HCT116 (cell line): Measurements from ENCODE around the gene TMEM130. TPM values are rescaled to one million over a fixed set of nuclear protein-coding genes. Genes with fewer than 3 reads are reported as not detected.

Experiments
- ATAC-seq: fragments of 200-7000 bp; cut with Tn5 transposase; 2 replicates; pipeline ENCODE4 v1.9.1; 2020; ENCODE audit warnings: mild to moderate bottlenecking, moderate library complexity
- BruUV-seq: library from RNA; stranded (reverse); fragments of 400-500 nt; replicated peaks from 2 replicates; lab custom pipeline; 2021; lab: Mats Ljungman, UMichigan
- CTCF ChIA-PET: fragments of 300-600 bp; sonication (Branson Sonifier 250); formaldehyde crosslinking; loops from one replicate; lab custom pipeline; 2021; ENCODE audit warnings: antibody characterized with exemption; lab: Charles Lee
- POLR2A ChIA-PET: fragments of 300-600, 350-600 bp; sonication (Branson Sonifier 250); formaldehyde crosslinking; loops from one replicate; lab custom pipeline; 2021; ENCODE audit warnings: antibody characterized with exemption; lab: Charles Lee
- RAD21 ChIA-PET, 2 experiments: fragments of 300-600 bp; sonication (Branson Sonifier 250); formaldehyde crosslinking; loops; one replicate each; lab custom pipeline; 2023; ENCODE audit warnings: low total read pairs in 2 of 2; ENCODE audit not compliant: uncharacterized antibody in 2 of 2, unreplicated experiment in 2 of 2, low non-redundant PET in 1 of 2; lab: Charles Lee
- DNase-seq: peaks from one replicate; pipeline ENCODE4 v3.0.0-alpha.2; 2010; ENCODE audit warnings: low read depth, low spot score
- H2AFZ ChIP-seq: fragments of 200-600 bp; shearing (Covaris generic), sonication (generic); 2 replicates; pipeline ENCODE4 v1.6.1; 2017; ENCODE audit warnings: low read depth, mixed run types, mixed read lengths, antibody characterized with exemption, low read length; ENCODE audit not compliant: poor library complexity, severe bottlenecking
- H3K27ac ChIP-seq: 2 replicates; pipeline ENCODE4 v1.5.1; 2012; ENCODE audit warnings: low read depth, low read length
- H3K27me3 ChIP-seq: fragments of 200-600 bp; sonication (generic); 2 replicates; pipeline ENCODE4 v1.6.1; 2016; ENCODE audit warnings: mixed run types, low read length, mixed read lengths; ENCODE audit not compliant: insufficient read depth
- H3K36me3 ChIP-seq, 2 experiments: fragments of 200-500 bp in 1 of 2; fragments of 200-600 bp in 1 of 2; sonication (Bioruptor generic) in 1 of 2; sonication (generic) in 1 of 2; 2 replicates each; pipeline versions ENCODE4 v1.5.1 to v1.6.1; 2014 to 2016; ENCODE audit warnings: low read length in 2 of 2, inconsistent platforms in 1 of 2, mixed read lengths in 1 of 2, mixed run types in 1 of 2; ENCODE audit not compliant: insufficient read depth in 2 of 2, control insufficient read depth in 1 of 2
- H3K4me1 ChIP-seq, 2 experiments: fragments of 200-600 bp in 1 of 2; sonication (generic) in 1 of 2; 2 replicates each; pipeline versions ENCODE4 v1.5.1 to v1.6.1; 2012 to 2017; ENCODE audit warnings: low read length in 2 of 2, inconsistent platforms in 1 of 2, mild to moderate bottlenecking in 1 of 2, mixed read lengths in 1 of 2, mixed run types in 1 of 2, moderate library complexity in 1 of 2; ENCODE audit not compliant: insufficient read depth in 2 of 2, control insufficient read depth in 1 of 2
- H3K4me2 ChIP-seq: fragments of 200-600 bp; sonication (generic); 2 replicates; pipeline ENCODE4 v1.6.1; 2017; ENCODE audit warnings: mixed run types, low read length, mixed read lengths
- H3K4me3 ChIP-seq, 2 experiments: fragments of 200-600 bp in 1 of 2; sonication (generic) in 1 of 2; replicated peaks in 1 of 2; 2 replicates each; pipeline ENCODE4 v1.5.1; 2011 to 2016; ENCODE audit warnings: low read length in 2 of 2, control low read depth in 1 of 2, low read depth in 1 of 2, mild to moderate bottlenecking in 1 of 2, mixed read lengths in 1 of 2, mixed run types in 1 of 2
- H3K79me2 ChIP-seq: fragments of 200-600 bp; sonication (generic); 2 replicates; pipeline ENCODE4 v1.6.1; 2017; ENCODE audit warnings: mild to moderate bottlenecking, mixed run types, low read length, moderate library complexity, mixed read lengths; ENCODE audit not compliant: insufficient read depth
- H3K9ac ChIP-seq: fragments of 200-600 bp; sonication (generic); 2 replicates; pipeline ENCODE4 v1.6.1; 2016; ENCODE audit warnings: low read length, mixed read lengths
- H3K9me2 ChIP-seq: fragments of 200-600 bp; sonication (generic), shearing (Covaris generic); 2 replicates; pipeline ENCODE4 v1.6.1; 2017; ENCODE audit warnings: mixed run types, mild to moderate bottlenecking, moderate library complexity; ENCODE audit not compliant: insufficient read depth
- H3K9me3 ChIP-seq, 2 experiments: fragments of 200-500 bp in 1 of 2; fragments of 200-600 bp in 1 of 2; sonication (Bioruptor generic) in 1 of 2; sonication (generic) in 1 of 2; 2 replicates each; pipeline ENCODE4 v1.6.1; 2014 to 2017; ENCODE audit warnings: low read length in 2 of 2, mixed read lengths in 2 of 2, inconsistent platforms in 1 of 2, low read depth in 1 of 2, mild to moderate bottlenecking in 1 of 2, mixed run types in 1 of 2, moderate library complexity in 1 of 2; ENCODE audit not compliant: control insufficient read depth in 1 of 2, insufficient read depth in 1 of 2
- H4K20me1 ChIP-seq: fragments of 200-600 bp; sonication (generic), shearing (Covaris generic); 2 replicates; pipeline ENCODE4 v1.6.1; 2017; ENCODE audit warnings: mixed run types, mild to moderate bottlenecking, moderate library complexity; ENCODE audit not compliant: insufficient read depth
- CTCF ChIP-seq, 3 experiments: fragments of 200-600 bp in 1 of 3; sonication (generic) in 1 of 3; IDR thresholded peaks in 2 of 3; conservative IDR thresholded peaks in 1 of 3; 2 replicates each; pipeline ENCODE4 v1.5.1; 2012 to 2017; ENCODE audit warnings: low read depth in 2 of 3, low read length in 2 of 3, antibody characterized with exemption in 1 of 3, borderline replicate concordance in 1 of 3, control low read depth in 1 of 3, mild to moderate bottlenecking in 1 of 3, mixed read lengths in 1 of 3, mixed run types in 1 of 3, moderate library complexity in 1 of 3; ENCODE audit not compliant: insufficient read depth in 1 of 3
- POLR2A ChIP-seq: IDR thresholded peaks from 2 replicates; pipeline ENCODE4 v1.7.0; 2011; ENCODE audit warnings: borderline replicate concordance; ENCODE audit not compliant: insufficient read depth, insufficient read length; ENCODE audit errors: extremely low read depth
- RAD21 ChIP-seq: IDR thresholded peaks from 2 replicates; pipeline ENCODE4 v1.6.1; 2012; ENCODE audit warnings: low read depth, mild to moderate bottlenecking
- TCF7L2 ChIP-seq: IDR thresholded peaks from 2 replicates; pipeline ENCODE4 v1.7.0; 2011; ENCODE audit warnings: borderline replicate concordance, inconsistent platforms; ENCODE audit not compliant: insufficient read depth, insufficient read length; ENCODE audit errors: extremely low read depth
- intact Hi-C: fragments of 100-400 bp; cut with micrococcal nuclease; formaldehyde crosslinking; loops from 2 replicates; pipeline ENCODE4 v1.10.0; 2022
- total RNA-seq: library from RNA; stranded (reverse); gene quantifications from one replicate; pipeline ENCODE4 v1.2.1, GENCODE V29; 2021; ENCODE audit not compliant: unreplicated experiment

The TMEM130 gene
- total RNA-seq, 1 experiment from 2014 or later = not detected

- Histone ChIP-seq H3K27me3 (no peaks in the 10 kb centered on the region), H3K4me1 (peaks cover 4 to 12% of the 10 kb centered on the region in 2 experiments; a peak in 2 of 4 replicates), H3K9ac (no peak overlapping the region), H3K4me3 (no peak overlapping the region), H4K20me1 (no peaks in the 10 kb centered on the region), H3K9me2 (no peaks in the 10 kb centered on the region), H3K36me3 (no peaks in the 10 kb centered on the region), H3K27ac (no peak overlapping the region), H3K4me2 (0 out of 2 replicates have a peak overlapping the region, but pooled peaks have one; percentile 9), H2AFZ (peak overlapping the region; percentile 37), H3K79me2 (no peaks in the 10 kb centered on the region), H3K9me3 (no peaks in the 10 kb centered on the region)
- ATAC-seq (peak; percentile 87), DNase-seq (peak; percentile 59)
- no TSS peak for BruUV-seq
- intact Hi-C loops = loop anchor here (1.0 to 10.0 kb wide), 5 partner anchors 82 to 542 kb away; no protein-coding TSS in a partner anchor
- TF ChIP-seq TCF7L2 (peak; percentile 30), CTCF (IDR thresholded peaks at IDR 0.05 in 2 of 3, conservative IDR thresholded peaks at IDR 0.05 in 1 of 3; ENCODE audit: borderline replicate concordance in 1 of 3, insufficient read depth in 1 of 3, low read depth in 2 of 3, low read length in 2 of 3) (peak; percentile 93 to 97 (median 96)), POLR2A (no peak), RAD21 (peak; percentile 98)
- POLR2A ChIA-PET = interaction anchor here (1.0 to 1.2 kb wide), 2 partner anchors 15 to 416 kb away, joined by 6 read pairs; no protein-coding TSS in a partner anchor
- CTCF ChIA-PET = interaction anchor here (0.8 to 2.7 kb wide), 11 partner anchors 9 to 418 kb away, joined by 3 to 12 read pairs (median 4); no protein-coding TSS in a partner anchor
- RAD21 ChIA-PET = interaction anchor here in 1 of 2 experiments (0.6 to 0.7 kb wide), 2 partner anchors 223 to 282 kb away, joined by 4 to 6 read pairs; no protein-coding TSS in a partner anchor
Measured at GRCh38 chr7:98836811-98837629, 32.8 kb downstream of the TMEM130 start.
